Heart right ventricle (tissue), 16 donors: ENCODE results near the gene BNIP2. TPM values are rescaled to one million over a fixed set of nuclear protein-coding genes. Genes with fewer than 3 reads are reported as not detected.

Experiments used
- ATAC-seq, 8 donors: fragments of 200-7000 bp; cut with Tn5 transposase; one replicate each; pipeline ENCODE4 v1.9.1; 2020; ENCODE audit warnings: mild to moderate bottlenecking in 8 of 8, moderate library complexity in 8 of 8, moderate number of reproducible peaks in 1 of 8
- DNase-seq, 2 donors: peaks; one replicate each; pipeline ENCODE4 v3.0.0-alpha.2; 2020
- H3K27ac ChIP-seq, 10 donors: fragments of 200-600 bp; sonication (generic) in 2 of 10; one replicate each; pipeline versions ENCODE4 v1.5.0 to v1.8.0; 2020 to 2022; ENCODE audit warnings: mild to moderate bottlenecking in 3 of 10
- H3K27me3 ChIP-seq, 7 donors: fragments of 200-600 bp; one replicate each; pipeline ENCODE4 v1.8.0; 2021 to 2022; ENCODE audit warnings: mild to moderate bottlenecking in 2 of 7
- H3K36me3 ChIP-seq, 9 donors: fragments of 200-600 bp; sonication (generic) in 1 of 9; one replicate each; pipeline versions ENCODE4 v1.5.0 to v1.8.0; 2020 to 2022; ENCODE audit warnings: mild to moderate bottlenecking in 2 of 9
- H3K4me1 ChIP-seq, 9 donors: fragments of 200-600 bp; sonication (generic) in 1 of 9; one replicate each; pipeline versions ENCODE4 v1.5.0 to v1.8.0; 2020 to 2022; ENCODE audit warnings: mild to moderate bottlenecking in 4 of 9
- H3K4me3 ChIP-seq, 10 donors: fragments of 200-600 bp; sonication (generic) in 2 of 10; one replicate each; pipeline versions ENCODE4 v1.5.0 to v1.8.0; 2020 to 2022; ENCODE audit warnings: mild to moderate bottlenecking in 7 of 10, moderate library complexity in 2 of 10
- H3K9me3 ChIP-seq, 11 donors: fragments of 200-600 bp in 10 of 11; sonication (generic) in 2 of 11; one replicate each; pipeline versions ENCODE4 v1.5.0 to v1.8.0; 2013 to 2022; ENCODE audit warnings: mild to moderate bottlenecking in 2 of 11, control low read depth in 1 of 11, moderate library complexity in 1 of 11
- WGBS, 2 donors: extraction: QIAGEN DNeasy Blood & Tissue Kit; methylation state at CpG; one replicate each; pipeline ENCODE4 v1.1.7; 2013; ENCODE audit warnings: inconsistent platforms in 1 of 2; 5-methylcytosine and 5-hydroxymethylcytosine counted together
- intact Hi-C, 10 donors: fragments of 100-400 bp; cut with DNase I; formaldehyde crosslinking; loops; one replicate each; pipeline versions ENCODE4 v1.11.1 to v1.14.2; 2022
- polyA plus RNA-seq, 2 donors: library from polyadenylated mRNA; stranded (reverse); fragments of 200-250 nt; gene quantifications; one replicate each; pipeline ENCODE4 v1.2.3, GENCODE V29; 2013
- total RNA-seq, 10 donors: library from RNA; stranded (reverse); fragmentation: NEBNext Ultra II Directional in 3 of 10; extraction: Animal tissue kit (Norgen Biotek cat#: 25700) in 3 of 10; gene quantifications; one replicate each; pipeline versions ENCODE4 v1.2.1 to v1.2.4, GENCODE V29; 2021 to 2023
- TF ChIP-seq, protein P1 (sequence below), 9 donors: fragments of 200-600 bp; sonication (generic) in 2 of 9; IDR thresholded peaks; one replicate each; pipeline versions ENCODE4 v1.5.0 to v1.8.0; 2021 to 2022; ENCODE audit warnings: antibody characterized with exemption in 9 of 9, mild to moderate bottlenecking in 5 of 9, moderate library complexity in 1 of 9
- donor health status: Arrhythmogenic right ventricular cardiomyopathy.
- donor health status: ischemic (EF 13 %, LVEDD 7.1; RV severe dilation, severe dysfunction).
- donor health status: healthy with polysubstance abuse.
- donor health status: DM: no; HTN: yes; CAD: no.
- donor health status: DM: no; HTN: no; CAD: no.
- donor health status: ischemic (EF 25% LVEDD 6.9; RV normal size, moderate dysfunction).
- donor health status: ischemic (EF 25% LVEDD 5.7; RV mildly dilated, moderate dysfunction).
- donor health status: healthy.
- donor health status: DM: yes; HTN: yes; CAD: no.
- donor health status: Ischemic cardiomyopathy.
- donor health status: ischemic (EF 35%, LVEDD 5.7; RV mildly dilated, moderate dysfunction).
- donor health status: nonischemic (EF 11% LVEDD 7.7; RV severe dilation, severe dysfunction).
- donor health status: DM: yes; HTN: yes; CAD: no.
- donor health status: PGD.
- donor health status: ischemic (EF 29% LVEDD 5.4; RV normal size, mild dysfunction).
- donor health status: nonischemic (EF 23%, LVEDD 6.1; RV moderate dilation, normal function).

The BNIP2 gene
- total and polyA plus RNA-seq, 12 donors: 28.3 to 96.6 (median 78.3) TPM

DNA sequence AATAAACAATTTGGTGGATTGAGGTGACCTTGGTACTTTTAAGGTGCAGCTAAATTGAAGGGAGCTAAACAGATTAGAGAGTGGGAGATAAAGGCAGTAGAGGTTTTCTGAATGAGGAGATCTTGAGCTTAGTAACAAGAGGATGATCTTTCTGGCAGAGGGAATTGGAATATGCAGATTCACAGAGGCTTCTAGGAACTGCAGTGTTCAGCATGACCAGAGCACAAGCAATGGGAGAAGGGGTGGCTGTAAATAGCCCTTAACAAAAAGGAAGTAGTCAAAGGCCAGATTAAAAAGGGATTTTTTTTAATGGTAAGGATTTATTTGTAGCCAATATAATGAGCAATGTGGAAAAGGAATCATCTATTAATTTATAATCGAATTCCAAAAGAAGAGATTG lies 5.7 kb upstream of the BNIP2 start:
- H3K27ac ChIP-seq: no peak overlapping the region
- peaks cover 0 to 16% (median 4%) of the 10 kb centered on the region in 9 donors for H3K4me1 ChIP-seq
- H3K9me3 ChIP-seq: no peaks in the 10 kb centered on the region
- ATAC-seq (no peak), DNase-seq (no peak)
- TF ChIP-seq, protein P1, sequence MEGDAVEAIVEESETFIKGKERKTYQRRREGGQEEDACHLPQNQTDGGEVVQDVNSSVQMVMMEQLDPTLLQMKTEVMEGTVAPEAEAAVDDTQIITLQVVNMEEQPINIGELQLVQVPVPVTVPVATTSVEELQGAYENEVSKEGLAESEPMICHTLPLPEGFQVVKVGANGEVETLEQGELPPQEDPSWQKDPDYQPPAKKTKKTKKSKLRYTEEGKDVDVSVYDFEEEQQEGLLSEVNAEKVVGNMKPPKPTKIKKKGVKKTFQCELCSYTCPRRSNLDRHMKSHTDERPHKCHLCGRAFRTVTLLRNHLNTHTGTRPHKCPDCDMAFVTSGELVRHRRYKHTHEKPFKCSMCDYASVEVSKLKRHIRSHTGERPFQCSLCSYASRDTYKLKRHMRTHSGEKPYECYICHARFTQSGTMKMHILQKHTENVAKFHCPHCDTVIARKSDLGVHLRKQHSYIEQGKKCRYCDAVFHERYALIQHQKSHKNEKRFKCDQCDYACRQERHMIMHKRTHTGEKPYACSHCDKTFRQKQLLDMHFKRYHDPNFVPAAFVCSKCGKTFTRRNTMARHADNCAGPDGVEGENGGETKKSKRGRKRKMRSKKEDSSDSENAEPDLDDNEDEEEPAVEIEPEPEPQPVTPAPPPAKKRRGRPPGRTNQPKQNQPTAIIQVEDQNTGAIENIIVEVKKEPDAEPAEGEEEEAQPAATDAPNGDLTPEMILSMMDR (IDR thresholded peaks at IDR 0.05): no peak
- H3K36me3 ChIP-seq: no peaks in the 10 kb centered on the region
- H3K4me3 ChIP-seq: no peak overlapping the region
- peaks cover 0 to 6% (median 0%) of the 10 kb centered on the region in 7 donors for H3K27me3 ChIP-seq
- WGBS, 2 donors: 97 to 100% methylated on average over 1 of the region's 1 CpG
- intact Hi-C loops: loop anchor here in 6 of 10 donors (5.0 to 10.0 kb wide), 3 partner anchors 480 to 630 kb away; no protein-coding TSS in a partner anchor

- Histone ChIP-seq H3K27ac (no peak overlapping the region), H3K9me3 (no peaks in the 10 kb centered on the region), H3K4me1 (peaks cover 0 to 34% (median 23%) of the 10 kb centered on the region in 9 donors), H3K36me3 (peaks cover 0 to 8% (median 0%) of the 10 kb centered on the region in 9 donors), H3K4me3 (no peak overlapping the region), H3K27me3 (no peaks in the 10 kb centered on the region)
- peak in 1 of 2 donors; percentile 28 for DNase-seq
- TF ChIP-seq, protein P1 (IDR thresholded peaks at IDR 0.05): peak; percentile 26 to 84 (median 64)
- intact Hi-C loops: loop anchor here in 5 of 10 donors (10.0 kb wide), 2 partner anchors 484 to 634 kb away; no protein-coding TSS in a partner anchor
- 57 to 67% methylated on average over 1 of the region's 1 CpG for WGBS, 2 donors
- ATAC-seq: no peak
These were observed 2.2 kb upstream of the BNIP2 start for GRCh38 chr15:59691194-59691805.

DNA sequence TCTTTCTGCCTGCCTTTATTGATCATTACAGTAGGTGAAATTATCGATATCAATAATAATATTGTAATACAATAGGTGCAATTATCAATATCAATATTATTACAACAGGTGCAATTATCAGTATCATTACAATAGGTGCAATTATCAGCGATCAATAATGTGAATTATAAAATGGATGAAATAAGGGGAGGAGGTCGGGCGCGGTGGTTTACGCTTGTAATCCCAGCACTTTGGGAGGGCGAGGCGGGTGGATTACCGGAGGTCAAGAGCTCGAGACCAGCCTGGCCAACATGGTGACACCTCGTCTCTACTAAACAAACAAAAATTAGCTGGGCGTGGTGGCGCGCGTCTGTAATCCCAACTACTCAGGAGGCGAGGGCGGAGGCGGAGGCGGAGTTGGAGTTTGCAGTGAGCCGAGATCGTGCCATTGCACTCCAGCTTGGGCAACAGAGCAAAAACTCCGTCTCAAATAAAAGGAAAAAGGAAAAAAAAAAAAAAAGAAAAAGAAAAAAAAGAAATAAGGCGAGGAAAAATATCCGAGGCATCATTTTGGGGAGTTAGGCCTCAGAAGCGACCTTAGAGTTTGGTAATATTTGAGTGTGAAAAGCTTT lies 611 bp upstream of the BNIP2 start:
- DNase-seq: peak; percentile 81 to 82
- peak; percentile 47 to 80 (median 68) for ATAC-seq
- intact Hi-C loops: loop anchor here in 6 of 10 donors (2.0 to 10.0 kb wide), 4 partner anchors 33 to 755 kb away; partner anchors contain the start of gene GTF2A2 (in 1 of the 6)

GRCh38 chr15:59688423-59688781 lies 718 bp downstream of the BNIP2 start:
- Histone ChIP-seq H3K27me3 (no peaks in the 10 kb centered on the region), H3K27ac (peak overlapping the region; percentile 95 to 99 (median 98)), H3K9me3 (no peaks in the 10 kb centered on the region), H3K4me3 (peak overlapping the region; percentile 72 to 99 (median 90)), H3K4me1 (peaks cover 0 to 61% (median 38%) of the 10 kb centered on the region in 9 donors), H3K36me3 (peaks cover 0 to 17% (median 0%) of the 10 kb centered on the region in 9 donors)
- TF ChIP-seq, protein P1 (IDR thresholded peaks at IDR 0.05): no peak
- peak in 1 of 2 donors; percentile 14 for DNase-seq
- intact Hi-C loops: loop anchor here in 1 of 10 donors (2.0 to 10.0 kb wide), 2 partner anchors 32 to 756 kb away; partner anchors contain the start of gene GTF2A2
- ATAC-seq: no peak
- WGBS, 2 donors: 0 to 1% methylated on average over 15 of the region's 15 CpGs

More for the DNA sequence above, 611 bp upstream of the BNIP2 start:
- TF ChIP-seq, protein P1 (IDR thresholded peaks at IDR 0.05): no peak
- Histone ChIP-seq H3K4me1 (peaks cover 0 to 49% (median 37%) of the 10 kb centered on the region in 9 donors), H3K9me3 (no peaks in the 10 kb centered on the region), H3K36me3 (peaks cover 0 to 14% (median 0%) of the 10 kb centered on the region in 9 donors), H3K27me3 (no peaks in the 10 kb centered on the region), H3K27ac (peak overlapping the region; percentile 46 to 99 (median 98)), H3K4me3 (peak overlapping the region; percentile 72 to 99 (median 90))
- WGBS, 2 donors: 3 to 4% methylated on average over 25 of the region's 25 CpGs
